ENCODE results near the gene KAT6B.
A peak's percentile ranks its signal among the peaks of the same experiment; 100 is the strongest.

Gene KAT6B

GRCh38 chr10:74924251-74924963, 98.0 kb downstream of the KAT6B start:
- peak; percentile 49 to 55 for DNase-seq

DNA sequence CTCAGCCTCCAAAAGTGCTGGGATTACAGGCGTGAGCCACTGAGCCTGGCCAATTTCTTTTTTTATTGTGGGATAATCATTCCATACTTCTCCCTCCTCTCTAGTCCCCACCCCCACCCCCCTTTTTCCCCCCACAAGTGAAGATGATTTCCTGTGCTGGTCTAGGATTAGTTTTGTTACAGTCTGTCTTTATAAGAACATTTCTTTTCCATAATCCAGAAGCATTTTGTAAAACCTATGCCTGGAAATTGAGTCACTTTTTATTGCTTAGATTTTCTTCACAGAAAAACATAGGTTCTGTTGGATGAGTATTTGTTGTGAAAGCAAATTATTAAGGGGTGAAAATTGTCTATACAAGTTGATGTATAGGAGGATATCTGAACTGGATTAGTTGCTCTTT, 98.9 kb downstream of the KAT6B start:
- no peak for DNase-seq

DNA sequence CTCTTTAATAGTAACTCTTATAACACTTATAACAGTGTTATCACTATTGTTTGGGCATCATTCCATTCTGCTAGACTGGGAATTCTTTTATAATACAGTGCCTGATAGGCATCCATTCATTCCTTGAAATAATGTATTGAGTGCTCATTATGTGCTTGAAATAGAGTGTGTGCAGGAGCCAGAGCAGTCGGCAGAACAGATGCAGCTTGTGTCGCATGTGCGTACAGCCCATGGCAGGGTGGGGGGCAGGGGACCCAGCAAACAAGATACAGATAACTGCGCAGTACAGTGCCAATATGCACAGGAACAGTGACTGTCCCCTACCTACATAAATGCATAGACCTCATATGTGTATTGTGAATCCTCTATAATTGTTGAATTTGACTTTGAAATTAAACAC, 99.3 kb downstream of the KAT6B start:
- no peak for DNase-seq

DNA sequence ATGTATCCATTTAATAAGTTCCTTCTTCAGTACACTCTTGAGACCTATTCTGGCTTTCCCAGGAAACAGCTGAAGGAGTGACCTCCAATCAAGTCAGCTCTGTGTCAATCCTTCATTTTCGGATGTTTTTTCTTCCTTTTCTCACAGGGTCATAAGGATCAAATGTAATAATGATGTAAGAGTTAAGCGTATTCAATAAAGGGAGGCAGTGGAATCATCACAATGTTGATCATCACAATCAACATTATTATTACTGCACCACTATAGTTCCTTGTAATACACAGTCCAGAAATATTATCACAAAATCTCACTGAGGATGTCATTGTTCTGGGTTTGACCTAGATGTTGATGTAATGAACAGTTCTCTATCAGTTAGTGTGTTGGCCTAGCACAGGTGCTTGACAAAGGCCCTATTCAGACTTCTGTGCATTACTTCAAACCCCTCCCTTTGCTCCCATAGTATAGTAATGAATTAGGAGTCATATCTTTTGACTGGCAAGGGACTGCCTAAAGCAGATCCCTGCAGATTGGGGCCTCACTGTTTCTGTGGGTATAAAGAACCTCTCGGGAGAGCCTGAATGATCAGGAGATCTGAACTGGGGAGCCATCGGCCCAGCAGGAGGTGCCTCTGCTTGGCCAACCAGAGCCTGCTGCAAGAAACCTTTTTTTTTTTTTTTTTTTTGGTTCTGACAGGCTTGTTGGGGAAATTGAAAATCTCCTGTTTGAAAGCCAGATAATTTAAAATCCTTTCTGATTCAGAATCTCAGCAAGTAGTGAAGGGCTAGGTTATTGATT, 100.6 kb downstream of the KAT6B start:
- DNase-seq = no peak

DNA sequence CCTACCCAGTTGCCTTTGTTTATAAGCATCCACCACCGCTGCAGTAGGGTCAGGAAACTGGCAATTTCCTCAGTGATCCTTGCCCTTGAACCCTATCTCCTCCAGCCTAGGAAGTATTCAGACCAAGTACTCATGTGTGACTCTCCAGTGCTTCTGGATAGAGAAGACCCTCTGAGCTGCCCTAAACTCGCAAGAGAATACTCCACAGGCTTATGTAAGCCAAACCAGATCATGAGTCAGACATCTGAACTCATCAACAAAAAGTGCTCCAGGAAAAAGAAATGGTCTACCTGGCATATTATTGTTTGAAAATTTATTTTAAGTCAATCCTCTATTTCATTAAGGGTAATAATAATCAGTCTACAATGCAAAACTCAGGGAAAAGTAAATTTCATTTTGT, 101.3 kb downstream of the KAT6B start:
- DNase-seq = no peak

GRCh38 chr10:74928742-74929191, 102.4 kb downstream of the KAT6B start:
- DNase-seq = no peak

DNA sequence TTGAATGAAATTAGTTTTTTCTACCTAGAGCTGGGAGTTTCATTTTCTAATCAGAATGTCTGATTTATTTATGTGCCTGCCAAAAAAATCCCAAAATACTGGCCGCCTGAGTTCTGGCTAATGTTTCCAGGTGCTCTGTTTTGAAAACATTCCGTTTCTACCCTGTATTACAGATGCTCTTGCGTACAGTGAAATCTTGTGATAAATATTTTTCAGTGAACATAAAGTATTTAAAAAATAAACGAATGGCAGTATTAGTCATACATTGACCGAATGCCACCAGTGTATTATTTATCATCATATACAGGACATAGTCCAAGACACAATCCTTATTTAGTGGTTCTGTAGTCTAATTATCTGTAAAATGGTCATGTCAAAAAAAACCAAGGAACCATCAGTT, 102.8 kb downstream of the KAT6B start:
- DNase-seq = no peak

DNA sequence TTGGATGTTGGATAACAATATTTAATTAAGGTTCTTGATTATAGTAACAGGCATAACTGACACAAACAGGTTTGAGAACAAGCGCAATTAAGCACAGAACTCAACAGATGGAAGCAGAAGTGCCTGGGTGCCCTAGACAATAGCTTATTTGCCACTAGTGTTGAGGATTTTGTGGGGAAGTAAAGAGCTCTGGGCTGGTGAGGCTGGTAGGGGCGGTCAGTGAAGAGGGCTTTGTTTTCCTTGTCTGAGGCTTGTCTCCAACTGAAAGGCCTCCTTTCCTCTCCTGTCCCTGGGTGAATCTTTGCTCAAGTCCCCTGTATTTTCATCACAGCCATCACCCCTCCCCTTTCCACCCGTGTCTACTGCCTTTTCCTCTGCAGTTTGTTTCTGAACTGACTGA, 104.6 kb downstream of the KAT6B start:
- DNase-seq = peak in 1 of 2 donors; percentile 9

- no peak for DNase-seq
Measured at GRCh38 chr10:74932648-74933047, 106.2 kb downstream of the KAT6B start.

- DNase-seq = no peak
Measured at GRCh38 chr10:74934100-74934812, 107.9 kb downstream of the KAT6B start.

DNA sequence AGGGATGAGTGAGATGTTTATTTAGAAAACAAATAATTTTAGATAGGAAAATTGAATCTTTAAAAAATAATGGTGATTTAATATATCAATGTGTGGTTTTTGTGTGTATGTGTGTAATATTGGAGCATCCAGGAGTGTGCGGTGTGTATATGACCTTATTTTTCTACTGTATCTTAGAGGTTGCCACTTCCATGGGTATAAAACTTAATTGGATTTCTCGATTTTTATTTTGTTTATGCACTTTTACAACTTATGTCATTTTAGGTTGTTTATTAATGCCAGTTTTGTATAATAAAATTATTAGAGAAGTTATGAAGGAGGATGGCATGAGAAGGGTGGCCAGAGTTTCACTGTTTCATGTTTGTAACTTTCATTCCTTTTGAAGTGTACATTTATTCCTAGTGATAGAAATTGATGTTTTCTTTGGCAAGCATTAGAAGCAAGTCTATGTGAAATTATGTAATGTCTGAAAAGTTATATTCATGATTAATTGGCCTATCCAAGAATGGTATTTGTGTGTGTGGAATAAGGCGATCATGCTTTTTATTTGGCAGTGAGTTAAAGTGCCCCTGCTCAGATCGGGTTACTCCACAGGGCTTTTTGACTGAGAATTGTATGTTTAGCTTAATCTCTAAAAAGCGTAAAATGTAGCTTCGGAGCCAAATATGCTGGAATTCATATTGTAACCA, 110.3 kb downstream of the KAT6B start:
- no peak for DNase-seq

DNA sequence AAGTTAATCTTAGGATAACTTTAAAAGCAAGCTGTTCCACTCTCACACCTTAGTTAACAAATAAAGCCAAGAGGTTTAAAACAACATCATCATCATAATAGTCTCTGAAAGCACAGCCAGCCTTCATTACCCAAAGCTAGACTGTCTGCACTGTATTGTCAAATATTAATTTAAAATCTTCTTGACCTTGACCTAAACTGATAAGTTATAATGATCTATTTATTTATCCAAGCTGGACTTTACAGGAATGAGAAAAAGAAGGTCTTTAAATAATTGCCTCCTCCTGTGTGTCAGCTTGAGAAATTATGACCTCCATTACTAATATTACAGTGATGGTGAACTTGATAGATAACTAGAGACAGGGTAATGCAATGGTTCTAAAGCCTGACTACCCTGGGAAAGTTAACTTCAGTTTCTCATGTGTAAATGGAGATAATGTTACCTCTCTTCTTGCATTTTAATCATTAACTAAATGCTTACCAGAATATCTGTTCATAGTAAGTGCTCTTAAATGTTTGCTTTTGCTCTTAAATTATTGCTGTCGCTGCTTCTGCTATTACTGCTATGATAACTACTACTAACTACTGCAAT, 111.0 kb downstream of the KAT6B start:
- no peak for DNase-seq

GRCh38 chr10:74944205-74944604, 117.8 kb downstream of the KAT6B start:
- no peak for DNase-seq

DNA sequence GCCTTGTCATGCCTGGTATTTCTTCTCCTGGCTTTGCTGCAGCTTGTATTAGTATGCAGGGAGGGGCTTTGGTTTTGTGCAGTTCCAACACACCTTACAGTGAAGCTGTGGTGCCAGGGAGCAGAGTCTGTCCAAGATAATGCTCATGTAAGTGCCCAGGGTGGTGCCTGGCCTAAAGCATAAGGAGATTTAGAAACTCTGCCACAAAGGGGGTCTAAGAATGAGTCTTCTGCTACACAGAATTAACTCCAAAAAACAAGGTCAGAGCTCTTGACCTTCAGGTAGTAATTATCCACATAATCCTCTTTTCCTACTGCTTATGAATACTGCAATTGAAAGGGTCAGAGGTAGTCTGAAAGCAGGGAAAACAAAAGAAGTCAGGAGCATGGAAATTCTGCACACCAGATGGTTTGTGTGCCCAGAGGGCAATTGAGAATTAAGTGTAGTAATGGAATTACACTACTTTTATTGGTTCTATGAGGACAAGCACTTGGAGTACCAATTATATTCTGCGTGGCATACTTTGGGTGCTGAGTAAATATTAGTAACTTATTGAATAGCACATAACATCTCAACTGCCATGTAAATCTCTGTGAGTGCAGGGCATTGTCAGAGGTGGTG, 121.5 kb downstream of the KAT6B start:
- no peak for DNase-seq

- DNase-seq = no peak
Measured at GRCh38 chr10:74949034-74949832, 122.8 kb downstream of the KAT6B start.

- no peak for DNase-seq
Measured at GRCh38 chr10:74949843-74950765, 123.7 kb downstream of the KAT6B start.

- no peak for DNase-seq
Measured at GRCh38 chr10:74953214-74953613, 126.8 kb downstream of the KAT6B start.

DNA sequence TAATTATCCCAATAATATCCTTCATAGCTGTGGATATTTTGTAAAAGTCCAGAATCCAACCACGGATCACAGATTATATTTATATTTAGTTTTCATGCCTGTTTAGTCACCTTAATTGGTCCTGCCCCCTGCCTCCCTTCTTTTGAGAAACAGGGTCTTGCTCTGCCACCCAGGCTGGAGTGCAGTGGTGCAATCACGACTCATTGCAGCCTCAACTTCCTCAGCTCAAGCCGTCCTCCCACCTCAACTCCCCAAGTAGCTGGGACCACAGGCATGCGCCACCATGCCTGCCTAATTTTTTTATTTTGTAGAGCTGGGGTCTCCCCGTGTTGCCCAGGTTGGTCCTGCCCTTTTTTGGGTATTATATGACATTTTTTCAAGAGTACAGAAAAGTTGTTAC, 129.4 kb downstream of the KAT6B start:
- peak in 1 of 2 donors; percentile 45 for DNase-seq

DNA sequence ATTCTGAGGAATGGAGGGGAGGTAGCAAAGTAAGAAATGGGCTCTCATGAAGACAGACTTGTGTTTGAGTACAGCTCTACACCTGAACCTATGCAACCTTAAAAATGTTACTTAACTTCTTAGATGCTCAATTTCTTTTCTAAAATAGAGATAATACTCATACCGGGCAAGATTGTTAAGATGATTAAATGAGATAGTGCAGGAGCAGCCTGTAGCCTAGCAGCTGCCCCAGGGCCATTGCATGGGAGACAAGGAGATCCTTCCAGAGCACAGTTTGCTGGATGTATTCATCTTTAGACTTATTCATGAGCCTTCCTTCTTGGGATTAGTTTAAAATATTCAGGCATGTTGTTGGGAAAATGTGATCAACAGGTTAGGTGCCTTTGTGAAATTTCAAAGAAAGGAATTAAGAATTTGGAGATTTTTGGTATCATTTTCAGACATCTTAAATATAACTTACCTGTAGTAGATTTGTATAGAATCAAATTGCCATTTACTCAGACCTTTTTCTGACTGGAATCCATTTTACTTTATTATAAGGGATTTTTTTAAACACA, 130.2 kb downstream of the KAT6B start:
- DNase-seq = no peak

Data from inflammatory macrophage (primary cell).